Fibroblast of pulmonary artery (primary cell): ENCODE measurements around the gene RABAC1.

ENCODE experiments used
- DNase-seq: peaks from one replicate; pipeline ENCODE4 v3.0.0-alpha.2; 2010; ENCODE audit warnings: low read depth
- H3K4me3 ChIP-seq: replicated peaks from 2 replicates; pipeline ENCODE4 v1.5.1; 2011; ENCODE audit warnings: low read depth, mild to moderate bottlenecking, control low read depth, low read length, moderate library complexity
- TF ChIP-seq, protein P1 (sequence below): IDR thresholded peaks from 2 replicates; pipeline ENCODE4 v1.5.1; 2011; ENCODE audit warnings: mild to moderate bottlenecking, control low read depth, low read length, inconsistent platforms; ENCODE audit errors: missing control alignments

RABAC1 gene

DNA sequence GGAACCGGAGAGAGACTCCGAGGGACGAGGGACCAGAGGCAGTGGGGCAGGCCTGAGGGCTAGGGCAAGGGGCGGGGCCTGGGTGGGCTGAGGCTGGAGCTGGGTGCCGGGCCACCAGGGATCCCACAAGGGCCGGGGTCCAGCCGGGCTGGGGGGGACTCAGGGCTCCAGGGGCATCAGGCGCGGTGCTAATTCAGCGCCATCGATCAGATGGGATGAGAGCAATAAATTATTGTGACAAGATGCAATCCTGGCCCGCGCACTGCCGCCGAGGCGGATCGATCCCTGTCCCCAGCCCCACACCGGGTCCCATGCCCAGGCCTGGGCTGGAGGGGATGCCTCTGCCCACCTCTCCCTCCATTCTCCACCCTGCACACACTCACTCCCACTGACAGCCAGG lies 36.5 kb downstream of the RABAC1 start:
- no peak overlapping the region for H3K4me3 ChIP-seq
- DNase-seq, result no peak
- TF ChIP-seq, protein P1, sequence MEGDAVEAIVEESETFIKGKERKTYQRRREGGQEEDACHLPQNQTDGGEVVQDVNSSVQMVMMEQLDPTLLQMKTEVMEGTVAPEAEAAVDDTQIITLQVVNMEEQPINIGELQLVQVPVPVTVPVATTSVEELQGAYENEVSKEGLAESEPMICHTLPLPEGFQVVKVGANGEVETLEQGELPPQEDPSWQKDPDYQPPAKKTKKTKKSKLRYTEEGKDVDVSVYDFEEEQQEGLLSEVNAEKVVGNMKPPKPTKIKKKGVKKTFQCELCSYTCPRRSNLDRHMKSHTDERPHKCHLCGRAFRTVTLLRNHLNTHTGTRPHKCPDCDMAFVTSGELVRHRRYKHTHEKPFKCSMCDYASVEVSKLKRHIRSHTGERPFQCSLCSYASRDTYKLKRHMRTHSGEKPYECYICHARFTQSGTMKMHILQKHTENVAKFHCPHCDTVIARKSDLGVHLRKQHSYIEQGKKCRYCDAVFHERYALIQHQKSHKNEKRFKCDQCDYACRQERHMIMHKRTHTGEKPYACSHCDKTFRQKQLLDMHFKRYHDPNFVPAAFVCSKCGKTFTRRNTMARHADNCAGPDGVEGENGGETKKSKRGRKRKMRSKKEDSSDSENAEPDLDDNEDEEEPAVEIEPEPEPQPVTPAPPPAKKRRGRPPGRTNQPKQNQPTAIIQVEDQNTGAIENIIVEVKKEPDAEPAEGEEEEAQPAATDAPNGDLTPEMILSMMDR, result no peak

DNA sequence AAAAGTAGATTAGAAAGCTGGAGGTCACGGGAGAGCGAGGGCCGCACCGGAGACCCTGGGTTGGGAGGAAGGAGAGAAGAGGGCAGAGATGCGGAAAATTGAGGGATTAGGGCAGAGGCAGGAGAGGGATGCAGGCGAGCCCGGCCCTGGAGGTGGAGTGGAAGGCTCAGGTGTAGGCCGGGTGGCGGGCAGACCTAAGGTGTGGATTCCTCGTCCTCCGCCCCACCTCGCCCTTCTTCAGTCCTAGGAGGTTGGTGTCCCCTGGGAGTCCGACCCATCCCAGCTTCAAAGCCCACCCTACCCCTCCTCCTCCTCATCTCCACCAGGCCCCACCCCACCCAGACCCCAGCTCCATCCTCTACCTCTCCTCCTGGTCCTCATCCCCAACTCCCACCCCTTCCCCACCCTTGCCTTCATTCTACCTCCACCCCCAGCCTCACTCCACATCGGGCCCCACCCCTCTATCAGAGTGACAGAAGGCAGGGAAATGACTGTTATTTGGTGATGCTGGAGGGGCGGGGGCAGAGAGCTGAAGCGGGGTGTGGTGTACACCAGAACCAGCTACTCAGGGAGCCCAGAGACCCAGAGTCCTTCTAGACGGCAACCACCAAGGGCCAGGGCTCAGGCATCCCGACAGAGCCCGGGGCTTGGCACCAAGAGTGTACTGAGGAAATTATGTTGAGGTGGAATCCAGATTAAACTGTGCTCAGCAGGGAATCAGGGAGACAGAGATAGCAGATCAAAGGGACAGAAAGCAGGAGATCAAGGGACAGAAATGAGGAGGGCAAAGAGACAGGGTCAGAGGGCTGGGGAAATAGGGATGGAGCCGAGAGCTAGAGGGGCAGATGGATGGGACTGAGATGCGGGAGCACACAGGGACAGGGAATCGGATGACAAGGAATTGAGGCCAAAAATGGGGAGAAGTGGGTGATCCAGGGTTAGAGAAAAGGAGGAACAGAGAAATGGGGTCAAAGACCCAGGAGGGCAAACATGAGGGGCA lies 37.2 kb downstream of the RABAC1 start:
- DNase-seq, result no peak
- TF ChIP-seq, protein P1, result no peak
- no peak overlapping the region for H3K4me3 ChIP-seq

DNA sequence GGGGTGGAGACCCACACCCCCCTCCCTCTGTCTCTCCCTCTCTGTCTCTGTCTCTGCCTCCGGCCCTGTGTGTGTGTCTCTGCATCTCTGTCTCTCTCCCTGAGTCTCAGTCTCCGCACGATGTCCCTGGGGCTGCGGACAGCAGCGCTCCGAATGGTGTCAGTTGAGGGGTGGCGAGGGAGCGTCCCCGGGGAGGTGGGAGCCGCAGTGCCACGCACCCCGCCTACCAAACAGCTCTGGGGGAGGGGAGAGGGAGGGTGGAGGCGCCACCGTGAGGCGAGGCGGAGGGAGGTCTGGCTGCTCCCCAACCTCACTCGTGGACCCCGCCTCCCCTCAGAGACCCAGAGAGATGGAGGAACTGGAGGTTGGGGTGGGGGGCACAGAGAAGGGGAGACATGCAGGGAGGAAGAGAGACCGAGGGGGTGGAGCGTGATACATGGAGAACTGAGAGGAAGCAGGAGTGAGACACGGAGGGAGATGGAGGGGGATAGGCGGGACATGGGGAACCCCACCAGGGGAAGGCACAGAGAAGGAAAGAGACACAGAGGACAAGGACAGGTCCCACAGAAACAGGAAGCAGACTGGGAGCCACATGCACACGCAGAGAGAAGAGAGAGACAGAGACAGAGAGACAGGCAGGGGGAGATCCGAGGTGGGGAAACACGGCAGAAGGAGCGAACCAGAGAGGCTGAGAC lies 38.1 kb downstream of the RABAC1 start:
- no peak for DNase-seq
- H3K4me3 ChIP-seq, result no peak overlapping the region
- TF ChIP-seq, protein P1, result no peak

DNA sequence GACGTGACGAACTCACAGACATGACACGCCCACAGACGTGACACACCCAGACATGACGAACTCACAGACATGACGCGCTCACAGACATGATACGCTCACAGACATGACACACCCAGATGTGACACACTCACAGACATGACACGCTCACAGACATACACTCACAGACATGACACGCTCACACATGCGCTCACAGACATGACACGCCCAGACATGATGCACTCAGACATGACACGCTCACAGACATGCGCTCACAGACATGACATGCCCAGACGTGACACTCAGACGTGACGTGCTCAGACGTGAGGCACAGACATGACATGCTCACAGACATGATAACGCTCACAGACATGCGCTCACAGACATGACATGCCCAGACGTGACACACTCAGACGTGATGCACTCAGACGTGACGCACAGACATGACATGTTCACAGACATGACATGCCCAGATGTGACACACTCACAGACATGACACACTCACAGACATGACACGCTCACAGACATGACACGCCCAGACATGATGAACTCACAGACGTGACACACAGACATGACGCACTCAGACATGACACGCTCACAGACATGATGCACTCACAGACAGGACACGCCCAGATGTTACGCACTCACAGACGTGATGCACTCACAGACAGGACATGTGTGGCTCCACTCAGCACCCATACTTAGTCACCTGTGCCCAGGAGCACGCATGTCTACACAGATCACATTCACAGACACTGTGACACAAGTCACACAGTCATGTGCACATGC lies 39.0 kb downstream of the RABAC1 start:
- DNase-seq, result no peak
- no peak overlapping the region for H3K4me3 ChIP-seq
- TF ChIP-seq, protein P1, result no peak

DNA sequence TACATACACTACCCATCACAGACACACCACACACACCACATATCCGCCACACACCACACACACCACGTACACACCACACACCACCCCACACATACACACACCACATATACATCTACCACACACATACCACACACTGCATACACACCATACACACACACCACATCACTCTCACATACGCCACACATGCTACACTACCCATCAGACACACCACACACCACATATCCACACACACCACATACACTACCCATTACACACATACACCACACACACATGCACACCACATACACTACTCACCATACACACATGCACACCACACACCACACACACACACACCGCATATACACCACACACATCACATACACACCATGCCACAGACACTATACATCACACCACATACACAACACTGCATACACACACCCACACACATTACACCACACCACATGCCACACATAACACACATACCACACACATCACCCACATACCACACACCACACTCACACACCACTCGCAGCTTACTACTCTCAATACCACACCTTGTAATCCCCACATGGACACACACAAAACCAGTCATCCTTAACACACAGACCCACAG lies 40.4 kb downstream of the RABAC1 start:
- TF ChIP-seq, protein P1, result no peak
- DNase-seq, result no peak
- H3K4me3 ChIP-seq, result no peak overlapping the region

DNA sequence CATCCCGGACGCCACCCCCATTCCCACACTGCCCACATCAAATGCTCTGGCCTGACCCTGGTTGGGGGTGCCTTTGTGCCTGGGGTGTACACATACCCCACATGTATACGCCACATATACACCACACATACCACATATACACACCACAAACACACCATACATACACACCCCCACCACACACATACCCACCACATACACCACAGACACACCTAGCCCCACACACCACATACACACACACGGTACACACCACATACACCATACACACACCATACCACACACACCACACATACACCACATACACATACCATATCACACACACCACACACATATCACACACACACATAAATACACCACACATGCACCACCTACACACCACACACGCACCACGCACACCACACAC lies 41.0 kb downstream of the RABAC1 start:
- no peak overlapping the region for H3K4me3 ChIP-seq
- DNase-seq, result no peak
- TF ChIP-seq, protein P1, result no peak
